A549 (cell line): Measurements from ENCODE around the gene RNF17.

ENCODE experiments used
- CEBPB ChIP-seq, 2 experiments: fragments of >200 bp in 1 of 2; sonication (Bioruptor Twin) in 1 of 2; formaldehyde crosslinking in 1 of 2; IDR thresholded peaks; 2 replicates each; pipeline ENCODE4 v1.6.1; 2012 to 2016
- CHD4 ChIP-seq: fragments of 200-600 bp; sonication (generic); IDR thresholded peaks from 2 replicates; pipeline ENCODE4 v1.6.1; 2016; ENCODE audit warnings: antibody characterized with exemption, mild to moderate bottlenecking, borderline replicate concordance
- CTCF ChIP-seq: fragments of >200 bp; sonication (Bioruptor Twin); formaldehyde crosslinking; IDR thresholded peaks from 3 replicates; pipeline ENCODE4 v1.5.1; 2016
- JUN ChIP-seq, 2 experiments: fragments of >200 bp; sonication (Bioruptor Twin); formaldehyde crosslinking; IDR thresholded peaks; 2 replicates in 1 of 2; 3 replicates in 1 of 2; pipeline ENCODE4 v1.6.1; 2016 to 2017
- MAX ChIP-seq: IDR thresholded peaks from 2 replicates; pipeline ENCODE4 v1.6.1; 2012
- POLR2A ChIP-seq: IDR thresholded peaks from 2 replicates; pipeline ENCODE4 v1.6.1; 2012; ENCODE audit warnings: mild to moderate bottlenecking, low read length

GRCh38 chr13:24870380-24870760 lies 106.4 kb downstream of the RNF17 start:
- TF ChIP-seq CTCF (no peak), CEBPB (IDR thresholded peaks at IDR 0.05) (no peak), JUN (IDR thresholded peaks at IDR 0.05) (no peak), CHD4 (no peak), POLR2A (no peak), MAX (no peak)
